HepG2 (cell line): ENCODE results near the gene GALNTL6. TPM values are rescaled to one million over a fixed set of nuclear protein-coding genes. Genes with fewer than 3 reads are reported as not detected.

Experiments
- ATAC-seq: fragments of 200-7000 bp; cut with Tn5 transposase; 3 replicates; pipeline ENCODE4 v1.9.1; 2020; ENCODE audit warnings: mild to moderate bottlenecking, moderate library complexity
- BruUV-seq: library from RNA; stranded (reverse); fragments of 400-500 nt; replicated peaks from 2 replicates; lab custom pipeline; 2021; lab: Mats Ljungman, UMichigan
- CTCF ChIA-PET: fragments of 300-600 bp; formaldehyde crosslinking; extraction: SDS; loops from one replicate; lab custom pipeline; 2021; ENCODE audit warnings: low total read pairs, inconsistent platforms, low intra/inter-chr PET ratio; lab: Yijun Ruan, JAX
- POLR2A ChIA-PET: fragments of 350-600 bp; sonication (Branson Sonifier 250); formaldehyde crosslinking; loops from one replicate; lab custom pipeline; 2020; ENCODE audit warnings: antibody characterized with exemption, inconsistent platforms; lab: Yijun Ruan, JAX
- DNase-seq: peaks from one replicate; pipeline ENCODE4 v3.0.0-alpha.2; 2015; ENCODE audit warnings: low spot score
- FAIRE-seq: peaks from 3 replicates; lab custom pipeline; 2011; peaks lifted over from hg19 to GRCh38; lab: Jason Lieb, UNC
- H2AFZ ChIP-seq: one replicate; pipeline ENCODE4 v1.6.1; 2011; ENCODE audit warnings: low read length, inconsistent platforms
- H3K27ac ChIP-seq: fragments of 300-600 bp; 3 replicates; pipeline ENCODE4 v1.8.0; 2011; ENCODE audit warnings: mixed run types, mild to moderate bottlenecking, mixed read lengths, low read length, inconsistent platforms; ENCODE audit not compliant: insufficient read depth; ENCODE audit errors: extremely low read length
- H3K27me3 ChIP-seq, 2 experiments: fragments of 200-600 bp in 1 of 2; 2 replicates in 1 of 2; 3 replicates in 1 of 2; pipeline versions ENCODE4 v1.6.0 to v1.8.0; 2011; ENCODE audit warnings: low read length in 2 of 2, mild to moderate bottlenecking in 2 of 2, moderate library complexity in 2 of 2, inconsistent platforms in 1 of 2; ENCODE audit not compliant: insufficient read depth in 2 of 2, control insufficient read depth in 1 of 2
- H3K36me3 ChIP-seq, 2 experiments: fragments of 200-600 bp in 1 of 2; replicated peaks in 1 of 2; 2 replicates in 1 of 2; 3 replicates in 1 of 2; pipeline versions ENCODE4 v1.5.1 to v1.8.0; 2011; ENCODE audit warnings: low read length in 2 of 2, inconsistent platforms in 1 of 2; ENCODE audit not compliant: insufficient read depth in 2 of 2, control insufficient read depth in 1 of 2
- H3K4me1 ChIP-seq: 2 replicates; pipeline ENCODE4 v1.5.1; 2012; ENCODE audit warnings: low read length, inconsistent platforms; ENCODE audit not compliant: insufficient read depth
- H3K4me2 ChIP-seq: 2 replicates; pipeline ENCODE4 v1.6.0; 2011; ENCODE audit warnings: low read depth, low read length, inconsistent platforms
- H3K4me3 ChIP-seq, 3 experiments: fragments of 200-600 bp in 1 of 3; sonication (generic), shearing (Covaris generic) in 1 of 3; replicated peaks in 1 of 3; 2 replicates each; pipeline ENCODE4 v1.5.1; 2011 to 2016; ENCODE audit warnings: low read length in 3 of 3, inconsistent platforms in 2 of 3, low read depth in 2 of 3, mild to moderate bottlenecking in 2 of 3, control low read depth in 1 of 3, mixed read lengths in 1 of 3; ENCODE audit not compliant: insufficient read depth in 1 of 3
- H3K79me2 ChIP-seq: one replicate; pipeline ENCODE4 v1.6.1; 2011; ENCODE audit warnings: low read length, inconsistent platforms; ENCODE audit not compliant: insufficient read depth
- H3K9ac ChIP-seq: 2 replicates; pipeline ENCODE4 v1.6.0; 2011; ENCODE audit warnings: mild to moderate bottlenecking, low read depth, low read length, inconsistent platforms; ENCODE audit not compliant: insufficient read depth
- H3K9me3 ChIP-seq: 2 replicates; pipeline ENCODE4 v1.5.1; 2012; ENCODE audit warnings: mild to moderate bottlenecking, low read length
- H4K20me1 ChIP-seq: 2 replicates; pipeline ENCODE4 v1.6.0; 2011; ENCODE audit warnings: inconsistent platforms, mild to moderate bottlenecking, low read length, moderate library complexity; ENCODE audit not compliant: insufficient read depth
- CENPX ChIP-seq: sonication (generic); formaldehyde crosslinking; IDR thresholded peaks from 2 replicates; pipeline ENCODE4 v1.9.0; 2021; ENCODE audit warnings: mild to moderate bottlenecking, missing genetic modification reagents, moderate library complexity
- DNMT1 ChIP-seq: sonication (generic); formaldehyde crosslinking; IDR thresholded peaks from 2 replicates; pipeline ENCODE4 v1.5.1; 2020; ENCODE audit warnings: mild to moderate bottlenecking, missing genetic modification reagents
- HDAC6 ChIP-seq: fragments of 200-600 bp; sonication (generic); IDR thresholded peaks from 2 replicates; pipeline ENCODE4 v1.7.0; 2017; ENCODE audit warnings: mild to moderate bottlenecking, antibody characterized with exemption, low read length, low read depth
- JUNB ChIP-seq: sonication (generic); formaldehyde crosslinking; IDR thresholded peaks from 2 replicates; pipeline ENCODE4 v1.8.0; 2022; ENCODE audit warnings: missing genetic modification reagents, mild to moderate bottlenecking, borderline replicate concordance
- KDM3A ChIP-seq: IDR thresholded peaks from 2 replicates; pipeline ENCODE4 v1.6.1; 2018; ENCODE audit warnings: low read depth, missing compliant biosample characterization
- MEIS2 ChIP-seq: sonication (generic); formaldehyde crosslinking; IDR thresholded peaks from 2 replicates; pipeline ENCODE4 v1.9.0; 2021; ENCODE audit warnings: mild to moderate bottlenecking, missing genetic modification reagents
- MTF2 ChIP-seq: sonication (generic); formaldehyde crosslinking; IDR thresholded peaks from 2 replicates; pipeline ENCODE4 v1.5.0; 2020; ENCODE audit warnings: missing genetic modification reagents, borderline replicate concordance
- NFE2L2 ChIP-seq: fragments of 150-350 bp; IDR thresholded peaks from 2 replicates; pipeline ENCODE4 v1.6.1; 2014; ENCODE audit warnings: low read length
- PRPF4 ChIP-seq: fragments of 200-400 bp; formaldehyde crosslinking; IDR thresholded peaks from 2 replicates; pipeline ENCODE4 v1.6.1; 2016; ENCODE audit warnings: low read length, low read depth; ENCODE audit not compliant: poor library complexity, severe bottlenecking
- ZFP90 ChIP-seq: sonication (generic); formaldehyde crosslinking; IDR thresholded peaks from 2 replicates; pipeline ENCODE4 v1.8.0; 2022; ENCODE audit warnings: missing genetic modification reagents, mild to moderate bottlenecking, inconsistent platforms, borderline replicate concordance
- ZNF552 ChIP-seq: sonication (generic); formaldehyde crosslinking; IDR thresholded peaks from 2 replicates; pipeline ENCODE4 v1.9.0; 2022; ENCODE audit warnings: missing genetic modification reagents, mild to moderate bottlenecking, borderline replicate concordance
- ZNF670 ChIP-seq: sonication (generic); formaldehyde crosslinking; IDR thresholded peaks from 2 replicates; pipeline ENCODE4 v1.8.0; 2022; ENCODE audit warnings: mild to moderate bottlenecking, missing genetic modification reagents, borderline replicate concordance
- in situ Hi-C: cut with HindIII; loops from 2 replicates; pipeline ENCODE4 v1.10.0; 2017; ENCODE audit warnings: low pct_unique_long_range_greater_than_20kb; ENCODE audit not compliant: extremely low pct_ligation_motif_present
- intact Hi-C: fragments of 100-400 bp; cut with micrococcal nuclease; formaldehyde crosslinking; loops from one replicate; pipeline ENCODE4 v1.10.0; 2022; ENCODE audit not compliant: unreplicated experiment
- polyA plus RNA-seq, 8 experiments: library from polyadenylated mRNA; depleted of rRNA in 3 of 8; stranded (reverse) in 7 of 8; unstranded in 1 of 8; fragments of >200 nt; fragmentation: Illumina TruSeq in 4 of 8; extraction: Trizol in 4 of 8; gene quantifications; 2 replicates each; pipeline versions ENCODE4 v1.2.1 to v1.2.3, GENCODE V29; 2011 to 2016; ENCODE audit warnings: low read depth in 4 of 8, missing spikeins in 1 of 8, mixed read lengths in 1 of 8; ENCODE audit not compliant: insufficient read depth in 1 of 8
- total RNA-seq, 5 experiments: library from RNA; depleted of rRNA; stranded (reverse); fragments of >200 nt; fragmentation: Illumina TruSeq; extraction: Trizol; gene quantifications; 2 replicates each; pipeline ENCODE4 v1.2.3, GENCODE V29; 2016; ENCODE audit warnings: low read depth in 1 of 5
- TF ChIP-seq, protein P1 (sequence below): IDR thresholded peaks from 2 replicates; pipeline ENCODE4 v1.6.1; 2016; ENCODE audit warnings: missing compliant biosample characterization, missing genetic modification reagents, borderline replicate concordance
- TF ChIP-seq, protein P2 (sequence below): sonication (generic); formaldehyde crosslinking; IDR thresholded peaks from 2 replicates; pipeline ENCODE4 v1.4.0; 2020; ENCODE audit warnings: missing genetic modification reagents
- TF ChIP-seq, protein P3 (sequence below): IDR thresholded peaks from 2 replicates; pipeline ENCODE4 v1.6.1; 2016; ENCODE audit warnings: control low read depth
- TF ChIP-seq, protein P4 (sequence below): sonication (generic); formaldehyde crosslinking; IDR thresholded peaks from 2 replicates; pipeline ENCODE4 v1.5.0; 2020; ENCODE audit warnings: mild to moderate bottlenecking, missing genetic modification reagents
- TF ChIP-seq, protein P5 (sequence below): sonication (generic); formaldehyde crosslinking; conservative IDR thresholded peaks from 2 replicates; pipeline ENCODE4 v1.4.0; 2020; ENCODE audit warnings: missing genetic modification reagents

GALNTL6 gene
- total and polyA plus RNA-seq, 2 of the 13 experiments (the other 11 are each of a cell fraction or from before 2014, with no cell fraction given): not detected

DNA sequence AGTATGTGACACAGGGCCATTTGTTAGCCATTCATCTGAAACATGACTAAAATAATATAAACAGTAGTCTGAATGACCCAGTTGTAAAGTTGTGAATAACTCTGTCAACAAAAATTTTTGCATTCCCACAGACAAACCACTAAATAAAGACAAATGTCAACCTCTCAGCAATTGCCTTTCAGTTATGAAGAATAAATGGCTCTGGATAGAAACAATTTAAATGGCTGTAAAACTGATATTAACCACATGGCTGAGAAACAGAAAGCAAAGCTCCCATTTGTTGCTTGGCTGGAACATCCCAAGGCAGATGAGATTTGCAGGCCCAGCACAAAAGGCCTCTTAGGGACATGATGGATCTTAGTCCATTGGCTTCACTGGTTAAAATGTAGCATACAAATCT lies 296.3 kb downstream of the GALNTL6 start:
- Histone ChIP-seq H3K4me1 (no peaks in the 10 kb centered on the region), H3K9ac (no peak overlapping the region), H3K27ac (no peak overlapping the region), H3K27me3 (no peaks in the 10 kb centered on the region), H2AFZ (no peak overlapping the region), H3K79me2 (no peaks in the 10 kb centered on the region), H4K20me1 (no peaks in the 10 kb centered on the region), H3K36me3 (no peaks in the 10 kb centered on the region), H3K4me3 (no peak overlapping the region), H3K4me2 (no peak overlapping the region), H3K9me3 (no peaks in the 10 kb centered on the region)
- in situ Hi-C loops (no loop called here), intact Hi-C loops (no loop called here)
- TF ChIP-seq MTF2 (CRISPR knock-in tag) (no peak), JUNB (CRISPR knock-in tag) (no peak), HDAC6 (no peak), ZNF552 (no peak), KDM3A (CRISPR knock-in tag) (no peak), DNMT1 (CRISPR knock-in tag) (no peak), PRPF4 (no peak), ZNF670 (CRISPR knock-in tag) (no peak), ZFP90 (CRISPR knock-in tag) (no peak), NFE2L2 (no peak), CENPX (no peak), MEIS2 (CRISPR knock-in tag) (no peak)
- TF ChIP-seq, protein P1, sequence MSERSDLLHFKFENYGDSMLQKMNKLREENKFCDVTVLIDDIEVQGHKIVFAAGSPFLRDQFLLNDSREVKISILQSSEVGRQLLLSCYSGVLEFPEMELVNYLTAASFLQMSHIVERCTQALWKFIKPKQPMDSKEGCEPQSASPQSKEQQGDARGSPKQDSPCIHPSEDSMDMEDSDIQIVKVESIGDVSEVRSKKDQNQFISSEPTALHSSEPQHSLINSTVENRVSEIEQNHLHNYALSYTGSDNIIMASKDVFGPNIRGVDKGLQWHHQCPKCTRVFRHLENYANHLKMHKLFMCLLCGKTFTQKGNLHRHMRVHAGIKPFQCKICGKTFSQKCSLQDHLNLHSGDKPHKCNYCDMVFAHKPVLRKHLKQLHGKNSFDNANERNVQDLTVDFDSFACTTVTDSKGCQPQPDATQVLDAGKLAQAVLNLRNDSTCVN (CRISPR knock-in tag): no peak
- TF ChIP-seq, protein P2, sequence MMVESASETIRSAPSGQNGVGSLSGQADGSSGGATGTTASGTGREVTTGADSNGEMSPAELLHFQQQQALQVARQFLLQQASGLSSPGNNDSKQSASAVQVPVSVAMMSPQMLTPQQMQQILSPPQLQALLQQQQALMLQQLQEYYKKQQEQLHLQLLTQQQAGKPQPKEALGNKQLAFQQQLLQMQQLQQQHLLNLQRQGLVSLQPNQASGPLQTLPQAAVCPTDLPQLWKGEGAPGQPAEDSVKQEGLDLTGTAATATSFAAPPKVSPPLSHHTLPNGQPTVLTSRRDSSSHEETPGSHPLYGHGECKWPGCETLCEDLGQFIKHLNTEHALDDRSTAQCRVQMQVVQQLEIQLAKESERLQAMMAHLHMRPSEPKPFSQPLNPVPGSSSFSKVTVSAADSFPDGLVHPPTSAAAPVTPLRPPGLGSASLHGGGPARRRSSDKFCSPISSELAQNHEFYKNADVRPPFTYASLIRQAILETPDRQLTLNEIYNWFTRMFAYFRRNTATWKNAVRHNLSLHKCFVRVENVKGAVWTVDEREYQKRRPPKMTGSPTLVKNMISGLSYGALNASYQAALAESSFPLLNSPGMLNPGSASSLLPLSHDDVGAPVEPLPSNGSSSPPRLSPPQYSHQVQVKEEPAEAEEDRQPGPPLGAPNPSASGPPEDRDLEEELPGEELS: no peak
- TF ChIP-seq, protein P3, sequence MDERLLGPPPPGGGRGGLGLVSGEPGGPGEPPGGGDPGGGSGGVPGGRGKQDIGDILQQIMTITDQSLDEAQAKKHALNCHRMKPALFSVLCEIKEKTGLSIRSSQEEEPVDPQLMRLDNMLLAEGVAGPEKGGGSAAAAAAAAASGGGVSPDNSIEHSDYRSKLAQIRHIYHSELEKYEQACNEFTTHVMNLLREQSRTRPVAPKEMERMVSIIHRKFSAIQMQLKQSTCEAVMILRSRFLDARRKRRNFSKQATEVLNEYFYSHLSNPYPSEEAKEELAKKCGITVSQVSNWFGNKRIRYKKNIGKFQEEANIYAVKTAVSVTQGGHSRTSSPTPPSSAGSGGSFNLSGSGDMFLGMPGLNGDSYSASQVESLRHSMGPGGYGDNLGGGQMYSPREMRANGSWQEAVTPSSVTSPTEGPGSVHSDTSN (CRISPR knock-in tag): no peak
- TF ChIP-seq, protein P4, sequence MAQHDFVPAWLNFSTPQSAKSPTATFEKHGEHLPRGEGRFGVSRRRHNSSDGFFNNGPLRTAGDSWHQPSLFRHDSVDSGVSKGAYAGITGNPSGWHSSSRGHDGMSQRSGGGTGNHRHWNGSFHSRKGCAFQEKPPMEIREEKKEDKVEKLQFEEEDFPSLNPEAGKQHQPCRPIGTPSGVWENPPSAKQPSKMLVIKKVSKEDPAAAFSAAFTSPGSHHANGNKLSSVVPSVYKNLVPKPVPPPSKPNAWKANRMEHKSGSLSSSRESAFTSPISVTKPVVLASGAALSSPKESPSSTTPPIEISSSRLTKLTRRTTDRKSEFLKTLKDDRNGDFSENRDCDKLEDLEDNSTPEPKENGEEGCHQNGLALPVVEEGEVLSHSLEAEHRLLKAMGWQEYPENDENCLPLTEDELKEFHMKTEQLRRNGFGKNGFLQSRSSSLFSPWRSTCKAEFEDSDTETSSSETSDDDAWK (CRISPR knock-in tag): no peak
- TF ChIP-seq, protein P5, sequence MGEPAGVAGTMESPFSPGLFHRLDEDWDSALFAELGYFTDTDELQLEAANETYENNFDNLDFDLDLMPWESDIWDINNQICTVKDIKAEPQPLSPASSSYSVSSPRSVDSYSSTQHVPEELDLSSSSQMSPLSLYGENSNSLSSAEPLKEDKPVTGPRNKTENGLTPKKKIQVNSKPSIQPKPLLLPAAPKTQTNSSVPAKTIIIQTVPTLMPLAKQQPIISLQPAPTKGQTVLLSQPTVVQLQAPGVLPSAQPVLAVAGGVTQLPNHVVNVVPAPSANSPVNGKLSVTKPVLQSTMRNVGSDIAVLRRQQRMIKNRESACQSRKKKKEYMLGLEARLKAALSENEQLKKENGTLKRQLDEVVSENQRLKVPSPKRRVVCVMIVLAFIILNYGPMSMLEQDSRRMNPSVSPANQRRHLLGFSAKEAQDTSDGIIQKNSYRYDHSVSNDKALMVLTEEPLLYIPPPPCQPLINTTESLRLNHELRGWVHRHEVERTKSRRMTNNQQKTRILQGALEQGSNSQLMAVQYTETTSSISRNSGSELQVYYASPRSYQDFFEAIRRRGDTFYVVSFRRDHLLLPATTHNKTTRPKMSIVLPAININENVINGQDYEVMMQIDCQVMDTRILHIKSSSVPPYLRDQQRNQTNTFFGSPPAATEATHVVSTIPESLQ (CRISPR knock-in tag): no peak
- ChIA-PET POLR2A (no interaction called here), CTCF (no interaction called here)
- FAIRE-seq (no peak), ATAC-seq (no peak), DNase-seq (no peak)
- BruUV-seq: no TSS peak
